ENCODE results near the gene STEAP2. TPM values are rescaled to one million over a fixed set of nuclear protein-coding genes. Genes with fewer than 3 reads are reported as not detected.

Gene STEAP2
- total RNA-seq, 1 experiment from 2014 or later, result 17.0 TPM

GRCh38 chr7:90190995-90191394, 20.5 kb upstream of the STEAP2 start (continued):
- TF ChIP-seq PREB (CRISPR knock-in tag; IDR thresholded peaks at IDR 0.05; ENCODE audit: borderline replicate concordance) (no peak), ZNF671 (CRISPR knock-in tag; IDR thresholded peaks at IDR 0.05) (no peak), STAT6 (CRISPR knock-in tag; conservative IDR thresholded peaks at IDR 0.05; ENCODE audit: low read depth) (no peak), ATF3 (CRISPR knock-in tag; conservative IDR thresholded peaks at IDR 0.05) (no peak), TP53 (CRISPR knock-in tag; IDR thresholded peaks at IDR 0.05) (no peak), SOX15 (CRISPR knock-in tag; IDR thresholded peaks at IDR 0.05) (no peak)

- POLR2A ChIA-PET, result no interaction called here
- Mint-ChIP-seq H3K4me1 (no peaks in the 10 kb centered on the region), H3K36me3 (peaks cover 26% of the 10 kb centered on the region), H3K27me3 (ENCODE audit: low read depth) (peaks cover 4% of the 10 kb centered on the region; the same call in 1 of the 2 replicates), H3K4me3 (no peak overlapping the region), H3K27ac (no peak overlapping the region), H3K9me3 (peaks cover 57% of the 10 kb centered on the region)
- TF ChIP-seq SMAD4 (CRISPR knock-in tag; IDR thresholded peaks at IDR 0.05), result no peak
- no peak for TF ChIP-seq FOXP1 (CRISPR knock-in tag; IDR thresholded peaks at IDR 0.05; ENCODE audit: borderline replicate concordance)
- no peak for TF ChIP-seq PRDM15 (CRISPR knock-in tag; IDR thresholded peaks at IDR 0.05)
- TF ChIP-seq KAT7 (CRISPR knock-in tag; IDR thresholded peaks at IDR 0.05; ENCODE audit: borderline replicate concordance), result no peak
- no peak for TF ChIP-seq USF1 (CRISPR knock-in tag; IDR thresholded peaks at IDR 0.05)
- TF ChIP-seq E2F5 (CRISPR knock-in tag; IDR thresholded peaks at IDR 0.05), result no peak
- TF ChIP-seq CREM (CRISPR knock-in tag; IDR thresholded peaks at IDR 0.05), result no peak
- TF ChIP-seq STAT6 (CRISPR knock-in tag; conservative IDR thresholded peaks at IDR 0.05; ENCODE audit: low read depth), result no peak
- TF ChIP-seq ELF4 (CRISPR knock-in tag; IDR thresholded peaks at IDR 0.05; ENCODE audit: low read depth), result no peak
- CTCF ChIA-PET, result no interaction called here
- DNase-seq (ENCODE audit: low spot score) (no peak), ATAC-seq (no peak)
Observed at GRCh38 chr7:90191648-90192047, 19.9 kb upstream of the STEAP2 start.
